GM12892 (cell line): ENCODE results near the gene HAPLN2.
A peak's percentile ranks its signal among the peaks of the same experiment; 100 is the strongest.

Experiments
- DNase-seq: peaks from one replicate; pipeline ENCODE4 v3.0.0; 2011; ENCODE audit not compliant: insufficient read length
- FAIRE-seq: peaks from 2 replicates; lab custom pipeline; 2011; peaks lifted over from hg19 to GRCh38; lab: Jason Lieb, UNC
- POLR2A ChIP-seq: IDR thresholded peaks from 2 replicates; pipeline ENCODE4 v1.6.1; 2011; ENCODE audit warnings: low read depth, low read length, control low read depth
- POLR2AphosphoS5 ChIP-seq: IDR thresholded peaks from 2 replicates; pipeline ENCODE4 v1.6.1; 2011; ENCODE audit warnings: low read depth, low read length, control low read depth
- TAF1 ChIP-seq: IDR thresholded peaks from 2 replicates; pipeline ENCODE4 v1.6.1; 2011; ENCODE audit warnings: low read depth, mild to moderate bottlenecking, control low read depth, low read length, borderline replicate concordance

The HAPLN2 gene

DNA sequence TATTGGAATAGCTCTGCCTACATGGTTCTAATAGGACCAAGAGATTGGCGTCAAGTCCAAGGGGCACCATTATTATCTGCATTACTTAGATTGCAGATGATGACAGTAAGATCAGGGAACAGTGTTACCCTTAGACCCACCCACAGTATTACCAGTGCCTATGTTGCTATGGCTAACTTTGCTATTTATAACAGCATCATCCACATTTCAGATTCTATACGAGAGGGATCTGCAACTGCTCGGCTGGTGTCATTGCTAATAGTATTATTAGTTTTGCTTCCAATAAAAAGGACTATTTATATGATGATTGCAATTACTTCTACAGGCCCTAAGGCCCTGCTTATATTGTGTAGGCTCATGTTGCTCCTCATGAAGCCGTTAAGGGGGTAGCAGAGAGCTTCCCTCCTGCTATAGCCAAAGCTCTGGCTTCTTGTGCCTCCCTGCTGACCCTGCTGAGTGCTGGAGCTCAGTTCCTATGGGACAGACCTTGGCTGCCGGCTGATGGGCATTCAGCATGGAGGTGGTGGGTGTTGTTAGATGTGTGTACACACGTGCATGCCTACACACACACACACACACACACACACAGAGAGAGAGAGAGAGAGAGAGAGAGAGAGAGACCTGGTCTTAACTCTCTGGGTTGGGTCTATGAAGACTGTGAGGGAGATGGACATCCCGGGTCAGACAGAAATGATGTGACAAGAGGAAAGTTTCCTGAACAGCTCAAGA, 24.0 kb downstream of the HAPLN2 start:
- no peak for FAIRE-seq
- no peak for TF ChIP-seq POLR2AphosphoS5
- no peak for TF ChIP-seq TAF1
- TF ChIP-seq POLR2A: no peak
- no peak for DNase-seq

DNA sequence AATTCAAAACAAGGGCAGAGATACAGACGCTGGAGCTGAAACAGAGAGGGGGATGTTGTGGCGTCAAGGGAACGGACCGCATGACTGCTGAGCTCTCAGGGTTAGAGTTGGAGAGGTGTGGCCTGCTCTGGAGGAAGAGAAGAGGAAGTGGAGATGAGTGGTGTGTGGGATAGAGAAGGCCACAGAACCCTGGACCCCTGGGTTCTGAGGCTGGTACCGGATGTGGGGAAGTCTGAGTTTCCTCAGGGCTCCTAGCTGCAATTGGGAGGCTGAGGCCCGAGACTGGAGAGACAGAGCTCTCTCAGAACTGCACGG, 24.5 kb downstream of the HAPLN2 start:
- TF ChIP-seq POLR2A (no peak), POLR2AphosphoS5 (no peak), TAF1 (no peak)
- FAIRE-seq: peak; percentile 53
- no peak for DNase-seq

- TF ChIP-seq POLR2AphosphoS5: no peak
- no peak for TF ChIP-seq POLR2A
- no peak for TF ChIP-seq TAF1
- no peak for DNase-seq
- no peak for FAIRE-seq
Observed at GRCh38 chr1:156644146-156644545, 24.9 kb downstream of the HAPLN2 start.

DNA sequence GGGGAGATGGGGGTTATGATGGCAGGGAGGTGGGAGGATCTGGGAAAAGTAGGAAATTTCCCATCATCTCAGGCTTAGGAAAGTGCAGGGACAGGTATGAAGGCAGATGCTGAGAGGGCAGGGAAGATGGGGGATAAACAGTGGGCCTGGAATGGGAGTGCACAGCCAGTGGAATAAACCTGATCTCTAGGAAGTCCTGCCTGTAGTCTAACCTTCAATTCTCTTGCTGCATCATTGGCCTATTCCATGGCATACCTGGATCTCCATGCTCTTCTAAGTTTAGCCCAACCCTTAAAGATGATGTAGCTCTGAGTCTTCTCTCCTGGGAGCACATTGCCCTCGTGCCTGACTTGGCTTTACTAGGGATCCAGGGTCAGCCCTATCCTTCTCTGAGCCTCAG, 25.4 kb downstream of the HAPLN2 start:
- no peak for TF ChIP-seq POLR2A
- TF ChIP-seq POLR2AphosphoS5: no peak
- no peak for TF ChIP-seq TAF1
- FAIRE-seq (no peak), DNase-seq (no peak)

GRCh38 chr1:156645056-156645455, 25.8 kb downstream of the HAPLN2 start:
- no peak for FAIRE-seq
- no peak for DNase-seq
- TF ChIP-seq TAF1 (no peak), POLR2A (no peak), POLR2AphosphoS5 (no peak)

DNA sequence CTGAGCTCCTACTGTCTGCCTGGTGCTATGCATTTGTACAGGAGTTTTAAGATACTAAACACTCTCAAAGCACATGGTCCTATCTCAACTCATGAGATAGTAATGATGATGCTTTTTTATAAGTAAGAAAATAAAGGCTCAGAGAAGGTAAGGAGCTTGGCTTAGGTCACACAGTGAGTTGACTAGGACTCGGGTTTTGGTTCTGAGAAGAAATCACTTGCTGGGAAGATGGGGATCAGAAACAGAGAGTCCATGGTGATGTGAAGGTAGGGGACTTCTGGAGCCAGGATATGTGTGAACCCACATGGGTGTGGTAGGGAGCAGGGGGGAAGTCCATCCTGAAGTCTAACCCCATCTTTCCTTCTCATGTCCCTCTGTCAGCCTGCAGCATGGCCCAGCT, 26.5 kb downstream of the HAPLN2 start:
- TF ChIP-seq TAF1 (no peak), POLR2A (no peak), POLR2AphosphoS5 (no peak)
- DNase-seq: no peak
- FAIRE-seq: no peak

GRCh38 chr1:156646738-156647211, 27.6 kb downstream of the HAPLN2 start:
- TF ChIP-seq TAF1: no peak
- no peak for TF ChIP-seq POLR2A
- no peak for TF ChIP-seq POLR2AphosphoS5
- FAIRE-seq (no peak), DNase-seq (no peak)

DNA sequence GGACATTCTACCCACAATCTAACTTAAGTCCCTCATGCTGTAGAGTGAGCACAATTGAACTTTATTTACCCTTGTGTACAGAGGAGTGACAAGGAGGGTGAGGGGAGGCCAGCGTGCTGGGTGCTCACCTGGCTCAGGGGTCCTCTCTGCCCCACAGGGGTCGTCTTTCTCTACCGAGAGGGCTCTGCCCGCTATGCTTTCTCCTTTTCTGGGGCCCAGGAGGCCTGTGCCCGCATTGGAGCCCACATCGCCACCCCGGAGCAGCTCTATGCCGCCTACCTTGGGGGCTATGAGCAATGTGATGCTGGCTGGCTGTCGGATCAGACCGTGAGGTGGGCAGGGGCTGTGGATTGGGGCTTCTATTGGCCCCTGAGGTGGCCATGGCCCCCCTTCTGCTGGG, 28.1 kb downstream of the HAPLN2 start:
- no peak for TF ChIP-seq POLR2AphosphoS5
- TF ChIP-seq TAF1: no peak
- no peak for TF ChIP-seq POLR2A
- FAIRE-seq: no peak
- no peak for DNase-seq

GRCh38 chr1:156648496-156648895, 29.3 kb downstream of the HAPLN2 start:
- FAIRE-seq: no peak
- no peak for TF ChIP-seq TAF1
- no peak for TF ChIP-seq POLR2AphosphoS5
- no peak for TF ChIP-seq POLR2A
- no peak for DNase-seq

GRCh38 chr1:156648951-156649350, 29.7 kb downstream of the HAPLN2 start:
- FAIRE-seq (no peak), DNase-seq (no peak)
- TF ChIP-seq POLR2A (no peak), POLR2AphosphoS5 (no peak), TAF1 (no peak)

- FAIRE-seq (no peak), DNase-seq (no peak)
- TF ChIP-seq POLR2A (no peak), TAF1 (no peak), POLR2AphosphoS5 (no peak)
Observed at GRCh38 chr1:156652131-156652991, 33.1 kb downstream of the HAPLN2 start.
